Adrenal gland (tissue), 12 donors: ENCODE measurements around the gene MAP2. TPM values are rescaled to one million over a fixed set of nuclear protein-coding genes. Genes with fewer than 3 reads are reported as not detected.

Experiments used
- DNase-seq, 7 donors: peaks; one replicate each; pipeline ENCODE4 v3.0.0-alpha.2; 2019 to 2020
- H3K27ac ChIP-seq, 5 donors: fragments of 200-600 bp; sonication (generic) in 4 of 5; 1 replicate in 3 of 5; 2 replicates in 2 of 5; pipeline versions ENCODE4 v1.5.1 to v1.8.0; 2016 to 2020; ENCODE audit warnings: mild to moderate bottlenecking in 1 of 5
- H3K27me3 ChIP-seq: fragments of 200-600 bp; 2 replicates; pipeline ENCODE4 v1.8.0; 2021
- H3K36me3 ChIP-seq, 2 donors: fragments of 200-600 bp; replicated peaks in 1 of 2; 1 replicate in 1 of 2; 2 replicates in 1 of 2; pipeline versions ENCODE4 v1.5.1 to v1.8.0; 2018 to 2022
- H3K4me1 ChIP-seq, 2 donors: fragments of 200-600 bp; replicated peaks in 1 of 2; 1 replicate in 1 of 2; 2 replicates in 1 of 2; pipeline versions ENCODE4 v1.5.1 to v1.8.0; 2018 to 2021
- H3K4me3 ChIP-seq, 4 donors: fragments of 200-600 bp; sonication (generic) in 3 of 4; one replicate each; pipeline ENCODE4 v1.5.1; 2016 to 2018
- H3K9me3 ChIP-seq, 3 donors: fragments of 200-600 bp; sonication (generic) in 1 of 3; replicated peaks in 1 of 3; 1 replicate in 2 of 3; 2 replicates in 1 of 3; pipeline versions ENCODE4 v1.5.1 to v1.8.0; 2016 to 2021
- POLR2A ChIP-seq, 2 donors: fragments of 450-650 bp; IDR thresholded peaks; one replicate each; pipeline ENCODE4 v1.6.1; 2017; ENCODE audit warnings: antibody characterized with exemption in 2 of 2, mild to moderate bottlenecking in 2 of 2, moderate library complexity in 1 of 2
- WGBS, 4 donors: extraction: QIAGEN DNeasy Blood & Tissue Kit in 2 of 4; methylation state at CpG; one replicate each; pipeline versions ENCODE4 v1.1.5 to v1.1.7; 2013 to 2017; 5-methylcytosine and 5-hydroxymethylcytosine counted together
- intact Hi-C, 2 donors: fragments of 100-400 bp; cut with DNase I; formaldehyde crosslinking; loops; one replicate each; pipeline versions ENCODE4 v1.14.1 to v1.15.0; 2022 to 2023
- polyA plus RNA-seq, 3 donors: library from polyadenylated mRNA; stranded (reverse); fragments of 200-250 nt in 2 of 3; fragments of 350-450 nt in 1 of 3; fragmentation: Illumina TruSeq in 1 of 3; extraction: RNeasy Lipid Tissue Mini Kit (QIAGEN cat#74804) in 1 of 3; gene quantifications; one replicate each; pipeline ENCODE4 v1.2.3, GENCODE V29; 2013 to 2014
- total RNA-seq, 9 donors: library from RNA; depleted of rRNA in 4 of 9; stranded (reverse); fragments of >200 nt in 4 of 9; fragments of 120-200 nt in 1 of 9; fragmentation: NEBNext Ultra II Directional in 1 of 9; extraction: Animal tissue kit (Norgen Biotek cat#: 25700) in 1 of 9; gene quantifications; one replicate each; pipeline versions ENCODE4 v1.1.0 to v1.2.4, GENCODE V29; 2013 to 2023
- TF ChIP-seq, protein P1 (sequence below), 6 experiments: fragments of 450-650 bp in 4 of 6; fragments of 200-600 bp in 2 of 6; sonication (generic) in 1 of 6; IDR thresholded peaks; 1 replicate in 5 of 6; 2 replicates in 1 of 6; pipeline versions ENCODE4 v1.5.1 to v1.8.0; 2016 to 2021; ENCODE audit warnings: antibody characterized with exemption in 6 of 6, mild to moderate bottlenecking in 2 of 6, moderate library complexity in 1 of 6
- donor health status: healthy with polysubstance abuse.
- donor health status: Bipolar disorder and iron deficiency.
- donor health status: DM: yes; HTN: yes; CAD: no.
- donor health status: DM: no; HTN: no; CAD: no.
- donor health status: DM: no; HTN: no; CAD: no.
- donor health status: DM: yes; HTN: yes; CAD: no.

The MAP2 gene
- total and polyA plus RNA-seq, 12 donors = 2.2 to 25.5 (median 6.0) TPM

DNA sequence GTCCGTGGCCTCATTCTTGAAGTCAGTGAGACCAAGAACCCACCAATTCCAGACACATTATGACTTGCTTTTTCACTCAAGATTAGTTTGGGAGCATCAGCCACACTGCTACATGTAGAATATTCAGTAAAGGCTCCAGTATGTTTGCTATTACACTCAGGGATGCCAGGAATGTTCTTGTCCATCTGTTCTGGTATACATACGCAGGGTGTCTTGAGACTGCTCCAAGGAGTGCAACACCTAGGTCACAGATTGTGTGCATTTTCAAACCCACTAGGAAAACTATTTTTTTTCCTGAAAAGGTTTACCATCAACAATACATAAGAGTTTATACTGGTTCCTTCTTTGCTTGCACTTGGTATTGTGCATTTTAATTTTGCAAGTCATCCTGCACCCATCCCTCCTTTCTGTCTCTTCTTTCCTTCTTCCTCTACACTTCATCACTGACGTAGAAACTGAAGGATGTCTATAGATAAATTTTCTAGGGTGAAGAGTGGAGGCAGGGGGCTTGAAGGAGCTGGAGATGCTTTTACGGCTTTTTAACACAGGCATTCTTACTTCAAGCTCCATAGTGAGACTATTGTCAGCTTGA is 35.3 kb upstream of the MAP2 start:
- Histone ChIP-seq H3K9me3 (no peaks in the 10 kb centered on the region), H3K4me1 (peaks cover 0 to 2% of the 10 kb centered on the region in 2 donors), H3K27ac (no peak overlapping the region), H3K36me3 (no peaks in the 10 kb centered on the region), H3K27me3 (no peaks in the 10 kb centered on the region), H3K4me3 (no peak overlapping the region)
- 76 to 82% (median 79%) methylated on average over 4 of the region's 4 CpGs for WGBS, 4 donors
- no peak for TF ChIP-seq POLR2A (IDR thresholded peaks at IDR 0.05)
- TF ChIP-seq, protein P1, sequence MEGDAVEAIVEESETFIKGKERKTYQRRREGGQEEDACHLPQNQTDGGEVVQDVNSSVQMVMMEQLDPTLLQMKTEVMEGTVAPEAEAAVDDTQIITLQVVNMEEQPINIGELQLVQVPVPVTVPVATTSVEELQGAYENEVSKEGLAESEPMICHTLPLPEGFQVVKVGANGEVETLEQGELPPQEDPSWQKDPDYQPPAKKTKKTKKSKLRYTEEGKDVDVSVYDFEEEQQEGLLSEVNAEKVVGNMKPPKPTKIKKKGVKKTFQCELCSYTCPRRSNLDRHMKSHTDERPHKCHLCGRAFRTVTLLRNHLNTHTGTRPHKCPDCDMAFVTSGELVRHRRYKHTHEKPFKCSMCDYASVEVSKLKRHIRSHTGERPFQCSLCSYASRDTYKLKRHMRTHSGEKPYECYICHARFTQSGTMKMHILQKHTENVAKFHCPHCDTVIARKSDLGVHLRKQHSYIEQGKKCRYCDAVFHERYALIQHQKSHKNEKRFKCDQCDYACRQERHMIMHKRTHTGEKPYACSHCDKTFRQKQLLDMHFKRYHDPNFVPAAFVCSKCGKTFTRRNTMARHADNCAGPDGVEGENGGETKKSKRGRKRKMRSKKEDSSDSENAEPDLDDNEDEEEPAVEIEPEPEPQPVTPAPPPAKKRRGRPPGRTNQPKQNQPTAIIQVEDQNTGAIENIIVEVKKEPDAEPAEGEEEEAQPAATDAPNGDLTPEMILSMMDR (IDR thresholded peaks at IDR 0.05) = no peak
- intact Hi-C loops = no loop called here
- no peak for DNase-seq

DNA sequence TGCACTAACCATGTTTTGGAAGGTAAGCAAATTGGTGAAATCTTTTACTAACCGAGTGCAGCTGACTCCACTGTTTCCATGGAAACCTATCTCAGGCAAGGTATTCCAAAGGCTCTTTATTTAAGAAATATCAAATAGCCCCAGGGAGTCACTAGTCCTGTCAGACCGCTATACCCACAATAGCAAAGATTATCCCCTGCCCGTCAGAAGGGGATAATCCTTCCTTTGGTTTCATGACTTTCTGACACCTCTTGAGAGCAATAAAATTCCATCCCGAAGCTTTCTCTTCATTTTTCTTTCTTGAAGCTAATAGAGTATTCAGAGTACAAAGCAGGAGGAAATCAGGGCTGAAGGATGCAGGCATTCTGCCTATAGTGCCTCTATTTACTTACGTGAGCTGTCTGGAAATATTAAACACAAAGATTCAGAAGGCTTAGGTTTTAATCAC is 34.7 kb upstream of the MAP2 start:
- intact Hi-C loops = no loop called here
- no peak for DNase-seq
- Histone ChIP-seq H3K4me3 (no peak overlapping the region), H3K9me3 (no peaks in the 10 kb centered on the region), H3K27ac (no peak overlapping the region), H3K27me3 (no peaks in the 10 kb centered on the region), H3K4me1 (no peaks in the 10 kb centered on the region), H3K36me3 (no peaks in the 10 kb centered on the region)
- TF ChIP-seq, protein P1 (IDR thresholded peaks at IDR 0.05) = no peak
- TF ChIP-seq POLR2A (IDR thresholded peaks at IDR 0.05) = no peak
- 61 to 70% (median 65%) methylated on average over 5 of the region's 5 CpGs for WGBS, 4 donors

DNA sequence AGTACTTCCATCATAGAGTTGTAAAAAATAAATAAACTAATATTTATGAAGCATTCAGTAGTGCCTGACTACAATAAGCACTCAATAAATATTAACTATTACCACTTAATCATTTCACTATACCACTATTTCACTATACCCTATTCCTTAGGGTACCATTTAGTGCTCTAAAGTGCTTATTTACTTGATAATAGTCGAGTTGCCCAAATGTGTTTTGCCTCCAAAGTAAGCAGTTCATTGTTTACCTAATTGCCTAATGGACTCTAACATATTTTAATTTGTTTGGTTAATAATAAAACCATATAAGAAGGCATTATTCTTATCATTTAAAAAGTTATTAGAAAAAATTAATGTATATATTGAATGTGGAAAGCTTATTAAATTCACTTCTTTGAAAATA is 33.0 kb upstream of the MAP2 start:
- DNase-seq = no peak
- intact Hi-C loops = no loop called here
- Histone ChIP-seq H3K4me1 (no peaks in the 10 kb centered on the region), H3K4me3 (no peak overlapping the region), H3K27me3 (no peaks in the 10 kb centered on the region), H3K36me3 (no peaks in the 10 kb centered on the region), H3K9me3 (no peaks in the 10 kb centered on the region), H3K27ac (no peak overlapping the region)
- TF ChIP-seq POLR2A (IDR thresholded peaks at IDR 0.05) = no peak
- TF ChIP-seq, protein P1 (IDR thresholded peaks at IDR 0.05) = no peak
- WGBS, 4 donors = 65 to 78% (median 72%) methylated on average over 1 of the region's 1 CpG

DNA sequence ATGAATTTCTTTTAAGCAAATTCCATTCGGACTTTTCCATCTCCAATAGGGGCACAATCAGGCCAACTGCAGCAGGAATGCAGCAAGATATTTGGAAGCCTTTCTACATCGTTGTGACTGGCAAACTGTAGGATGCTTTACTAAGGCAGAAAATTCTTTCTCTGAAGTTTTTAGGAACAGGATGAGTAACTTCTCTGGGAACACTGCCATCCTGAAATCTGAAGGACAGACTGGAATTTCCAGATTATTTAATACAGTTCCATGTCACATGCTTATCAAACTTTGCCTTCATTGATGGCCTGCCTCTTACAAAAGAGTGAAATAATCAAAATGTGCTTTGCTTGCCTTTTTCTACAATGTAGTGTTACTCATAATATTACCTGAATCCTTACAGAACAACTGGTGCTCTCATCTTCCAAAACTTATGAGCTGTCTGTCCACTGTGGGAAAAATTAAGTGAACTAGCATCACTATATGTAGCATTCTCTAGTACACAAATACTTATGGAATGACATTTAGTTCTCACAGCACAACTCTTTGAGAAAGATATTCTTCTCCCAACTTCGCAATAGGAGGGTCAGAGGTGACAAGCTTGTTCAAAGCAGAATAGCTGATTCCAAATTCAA is 32.0 kb upstream of the MAP2 start:
- 35 to 38% (median 38%) methylated on average over 3 of the region's 3 CpGs for WGBS, 4 donors
- Histone ChIP-seq H3K4me3 (no peak overlapping the region), H3K36me3 (no peaks in the 10 kb centered on the region), H3K4me1 (no peaks in the 10 kb centered on the region), H3K27me3 (no peaks in the 10 kb centered on the region), H3K9me3 (no peaks in the 10 kb centered on the region), H3K27ac (no peak overlapping the region)
- DNase-seq = peak in 6 of 7 donors; percentile 13 to 31 (median 20)
- no peak for TF ChIP-seq POLR2A (IDR thresholded peaks at IDR 0.05)
- TF ChIP-seq, protein P1 (IDR thresholded peaks at IDR 0.05) = no peak
- intact Hi-C loops = no loop called here
